HG03575 (cell line): ENCODE data around the gene ATP5F1E.
"Not testable (repeated sequence)": the region's sequence is repeated elsewhere in the genome, so short reads cannot be mapped to it uniquely, and the experiment has no call there.

Source experiments
- ATAC-seq: cut with Tn5 transposase; IDR thresholded peaks from one replicate; pipeline ENCODE4 v1.9.1; 2021; ENCODE audit not compliant: unreplicated experiment, insufficient number of reproducible peaks, low FRiP score; ENCODE audit errors: extremely low read depth

ATP5F1E gene

DNA sequence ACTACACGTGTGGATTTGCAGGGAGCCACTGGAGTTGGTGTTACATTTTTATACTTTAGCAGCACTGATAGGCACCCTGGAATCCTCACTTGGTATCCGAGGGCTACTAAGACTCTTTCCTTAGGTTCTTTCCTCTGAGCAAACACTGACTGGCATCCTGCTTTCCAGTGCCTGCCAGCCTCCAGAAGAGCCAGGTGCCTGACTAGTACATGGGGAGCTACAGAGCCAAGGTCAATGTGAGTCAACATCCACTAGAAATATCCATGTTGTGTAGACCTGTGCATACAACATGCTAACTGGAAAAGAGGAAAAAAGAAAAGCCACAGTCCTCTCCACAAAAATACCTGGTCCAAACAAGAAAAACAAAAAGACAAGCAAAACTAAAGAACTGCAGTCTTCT is 7.0 kb downstream of the ATP5F1E start:
- no peak for ATAC-seq

DNA sequence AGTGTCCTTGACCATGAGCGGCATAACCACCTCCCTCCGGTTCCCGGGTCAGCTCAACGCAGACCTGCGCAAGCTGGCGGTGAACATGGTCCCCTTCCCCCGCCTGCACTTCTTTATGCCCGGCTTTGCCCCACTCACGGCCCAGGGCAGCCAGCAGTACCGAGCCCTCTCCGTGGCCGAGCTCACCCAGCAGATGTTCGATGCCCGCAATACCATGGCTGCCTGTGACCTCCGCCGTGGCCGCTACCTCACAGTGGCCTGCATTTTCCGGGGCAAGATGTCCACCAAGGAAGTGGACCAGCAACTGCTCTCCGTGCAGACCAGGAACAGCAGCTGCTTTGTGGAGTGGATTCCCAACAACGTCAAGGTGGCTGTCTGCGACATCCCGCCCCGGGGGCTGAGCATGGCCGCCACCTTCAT is 8.0 kb downstream of the ATP5F1E start:
- ATAC-seq, result no peak

DNA sequence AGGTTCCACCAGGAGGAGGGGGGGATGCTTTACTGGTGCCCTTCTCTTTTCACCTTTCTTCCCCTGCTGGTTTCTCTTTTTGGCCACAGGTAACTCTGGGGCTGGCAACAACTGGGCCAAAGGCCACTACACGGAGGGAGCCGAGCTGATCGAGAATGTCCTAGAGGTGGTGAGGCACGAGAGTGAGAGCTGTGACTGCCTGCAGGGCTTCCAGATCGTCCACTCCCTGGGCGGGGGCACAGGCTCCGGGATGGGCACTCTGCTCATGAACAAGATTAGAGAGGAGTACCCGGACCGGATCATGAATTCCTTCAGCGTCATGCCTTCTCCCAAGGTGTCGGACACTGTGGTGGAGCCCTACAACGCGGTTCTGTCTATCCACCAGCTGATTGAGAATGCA is 8.5 kb downstream of the ATP5F1E start:
- no peak for ATAC-seq

DNA sequence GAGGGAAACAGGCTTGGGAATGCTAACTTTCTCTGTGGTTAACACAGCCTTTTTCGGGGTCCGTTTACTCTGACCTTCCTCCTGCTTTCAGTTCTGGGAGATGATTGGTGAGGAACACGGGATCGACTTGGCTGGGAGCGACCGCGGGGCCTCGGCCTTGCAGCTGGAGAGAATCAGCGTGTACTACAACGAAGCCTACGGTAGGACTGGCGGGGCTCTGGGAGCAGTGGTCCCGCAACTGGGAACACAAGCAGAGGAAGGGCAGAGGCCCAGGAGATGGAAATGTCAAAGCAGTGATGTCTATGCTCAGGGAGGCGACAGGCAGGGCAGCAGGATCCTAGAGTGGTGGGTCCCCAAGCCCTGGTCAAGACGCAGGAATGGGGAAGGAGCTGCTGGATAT is 9.4 kb downstream of the ATP5F1E start:
- no peak for ATAC-seq

DNA sequence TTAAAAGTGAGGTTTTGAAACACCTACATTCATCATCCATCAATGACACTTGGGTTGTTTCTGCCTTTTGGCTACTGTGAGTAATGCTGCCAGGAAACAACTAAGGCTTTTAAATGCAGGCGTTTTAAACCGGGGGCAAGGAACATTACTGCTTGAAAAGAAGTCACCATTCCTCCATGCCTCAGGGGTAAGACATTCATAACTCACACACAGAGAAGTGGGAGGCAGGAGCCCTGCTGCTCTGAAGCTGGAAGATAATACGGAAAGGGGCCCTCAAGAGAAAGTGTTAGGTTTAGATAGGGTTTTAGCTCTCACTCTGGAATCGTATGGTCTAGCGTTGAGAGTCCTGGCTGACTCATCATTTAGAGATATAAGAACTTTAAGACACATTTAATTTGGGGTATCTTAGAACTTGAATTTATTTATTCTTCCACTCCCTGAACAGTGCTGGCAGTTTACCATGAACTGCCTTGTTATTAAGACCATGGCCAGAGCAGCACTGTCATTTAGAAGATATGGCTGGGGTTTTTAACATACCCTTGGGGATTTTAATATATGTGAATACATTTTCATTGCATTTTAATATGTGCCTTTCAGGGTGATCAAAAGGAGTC is 11.1 kb downstream of the ATP5F1E start:
- ATAC-seq, result no peak

DNA sequence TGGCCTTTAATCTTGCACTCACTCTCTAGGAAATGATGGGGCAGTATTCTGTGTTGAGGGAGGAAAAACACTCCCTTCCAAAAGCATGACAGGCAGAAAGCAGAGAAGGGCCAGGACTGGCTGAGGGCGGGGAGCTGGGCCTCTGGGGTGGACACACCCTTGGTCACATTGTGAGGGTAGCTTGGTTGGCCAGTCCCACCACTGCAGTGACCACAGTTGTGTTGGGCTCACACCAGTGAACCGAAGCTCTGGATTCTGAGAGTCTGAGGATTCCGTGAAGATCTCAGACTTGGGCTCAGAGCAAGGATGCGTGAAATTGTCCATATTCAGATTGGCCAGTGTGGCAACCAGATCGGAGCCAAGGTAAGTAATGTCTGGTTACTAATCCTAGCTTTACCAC is 12.9 kb downstream of the ATP5F1E start, which contains the start of gene TUBB1:
TUBB1 (plus strand) TSS at position 213 of the 400 bp plus-strand sequence; CDS start at position 307, 94 bp downstream.
- no peak for ATAC-seq

DNA sequence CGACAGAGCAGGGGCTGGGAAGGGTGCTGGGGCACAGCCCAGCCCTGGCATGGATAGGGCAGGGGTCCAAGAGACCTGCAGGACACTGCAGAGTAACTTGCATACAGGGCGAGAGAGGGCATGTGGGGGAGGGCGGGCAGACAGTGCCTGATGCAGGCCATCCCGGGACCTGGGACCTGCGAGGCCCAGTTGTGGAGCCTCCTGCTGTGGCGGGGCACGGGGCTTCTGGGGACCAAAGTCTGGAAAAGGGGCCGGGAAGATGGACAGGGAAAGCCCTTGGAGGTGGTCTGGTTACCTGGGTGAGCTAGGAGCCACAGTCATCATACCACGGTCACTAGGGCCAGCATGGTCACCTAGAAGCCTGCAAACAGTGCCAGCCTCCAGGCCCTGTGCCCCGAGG is 13.3 kb downstream of the ATP5F1E start:
- no peak for ATAC-seq

DNA sequence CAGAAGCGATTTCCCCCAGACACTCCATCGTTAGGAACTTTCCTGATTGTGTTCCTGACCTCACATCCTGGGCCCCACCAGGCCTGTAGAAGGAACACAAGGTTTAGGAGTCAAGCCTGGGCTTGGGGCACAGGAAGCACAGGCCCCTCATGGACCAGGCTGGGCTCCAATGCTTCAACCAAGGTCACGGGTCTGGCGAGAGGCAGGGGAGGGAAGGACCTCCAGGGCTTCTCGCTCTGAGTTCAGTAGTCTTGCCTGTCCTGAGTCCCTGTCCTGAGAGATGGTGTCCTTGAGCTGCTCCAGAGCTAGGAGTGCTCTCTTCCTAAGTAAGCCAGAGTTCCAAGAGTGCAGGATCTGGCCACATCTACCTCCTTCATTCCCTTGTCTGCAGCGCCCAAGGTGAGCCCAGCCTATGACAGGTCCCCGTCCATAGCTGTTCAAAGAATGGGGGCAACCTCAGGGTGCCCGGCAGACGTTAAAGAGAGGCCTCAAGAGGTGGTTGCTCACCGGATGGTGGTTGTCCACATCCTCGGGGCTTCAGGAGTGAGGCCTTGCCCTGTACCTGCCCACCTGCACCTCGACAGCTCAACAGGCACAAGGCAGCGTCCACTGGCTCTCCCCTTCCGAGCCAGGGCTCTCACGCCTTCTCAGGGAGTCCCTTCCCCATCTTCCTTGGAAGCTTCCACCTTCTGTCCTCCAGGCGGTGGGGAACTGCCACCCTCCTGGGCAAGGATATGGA is 14.5 kb downstream of the ATP5F1E start:
- ATAC-seq, result no peak

DNA sequence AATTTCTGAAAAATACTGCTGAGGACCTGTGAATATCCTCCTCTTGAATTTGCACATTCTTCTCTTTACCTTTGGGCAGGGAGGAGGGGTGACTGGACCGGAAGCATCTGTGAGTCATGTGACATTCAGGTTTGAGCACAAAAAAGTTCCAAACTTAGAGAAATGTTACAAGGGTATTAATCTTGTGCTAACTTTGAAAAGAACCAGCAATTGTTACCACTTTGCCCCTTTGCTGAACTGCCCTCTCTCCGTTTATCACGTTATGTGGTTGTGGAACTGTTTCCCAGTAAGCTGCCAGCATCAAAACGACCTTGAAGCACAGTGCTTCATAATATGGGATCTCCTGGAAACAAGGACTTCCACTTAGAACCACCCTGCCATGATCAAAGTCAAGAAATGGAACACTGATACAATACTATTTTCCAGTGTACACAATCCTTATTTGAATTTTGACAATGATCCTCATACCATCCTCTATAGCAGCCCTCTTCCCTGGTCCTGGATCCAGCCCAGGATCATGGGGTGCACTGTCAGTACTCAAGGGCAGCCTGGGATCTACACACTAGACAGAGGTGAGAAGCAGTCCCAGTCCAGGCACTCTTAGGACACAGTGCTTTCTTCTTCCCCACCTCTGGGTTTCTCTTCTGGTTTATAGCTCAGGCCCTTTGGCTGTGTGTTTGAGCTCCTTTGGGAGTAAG is 15.2 kb downstream of the ATP5F1E start:
- no peak for ATAC-seq

DNA sequence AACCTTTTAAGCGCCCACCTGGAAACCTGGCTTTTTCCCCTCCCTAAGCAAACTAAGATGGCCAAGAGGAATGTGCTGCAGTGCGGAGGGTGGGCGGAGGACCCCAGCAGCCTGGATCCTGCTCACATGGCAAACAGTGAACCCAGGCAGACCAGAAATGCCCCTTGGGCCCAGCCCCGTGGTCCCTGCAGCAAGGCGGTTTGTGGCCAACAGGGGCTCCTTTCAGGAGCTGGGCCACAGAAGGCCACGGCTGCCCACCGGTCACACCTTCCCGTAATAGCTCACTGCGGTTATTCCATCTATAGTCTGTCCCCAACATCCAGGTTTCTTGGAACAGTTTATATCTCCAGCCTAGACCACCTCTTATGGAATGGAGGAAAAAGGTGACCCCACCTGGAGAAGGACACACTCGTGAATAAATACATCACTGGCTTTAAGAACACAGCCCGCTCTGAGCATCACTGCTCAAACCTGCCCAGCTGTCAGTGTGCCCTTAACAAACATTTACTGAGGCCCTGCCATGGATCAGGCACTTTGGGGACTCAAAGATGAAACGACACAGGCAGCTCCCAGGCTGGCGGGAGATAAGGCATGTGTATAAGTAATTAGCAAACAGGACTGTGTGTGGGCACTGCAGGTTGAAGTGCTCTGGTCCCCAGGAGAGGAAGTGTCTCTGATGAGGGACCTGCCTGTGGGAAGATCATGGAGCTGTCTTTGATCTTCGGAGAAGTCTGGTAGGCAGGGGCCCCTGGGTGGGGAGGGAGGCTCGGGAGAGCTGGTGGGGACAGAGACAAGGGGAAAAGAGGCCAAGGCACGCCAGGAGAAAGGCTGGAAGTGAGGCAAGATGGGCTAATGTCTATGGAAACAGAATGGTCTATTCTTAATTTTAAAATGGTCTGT is 16.1 kb downstream of the ATP5F1E start:
- no peak for ATAC-seq

DNA sequence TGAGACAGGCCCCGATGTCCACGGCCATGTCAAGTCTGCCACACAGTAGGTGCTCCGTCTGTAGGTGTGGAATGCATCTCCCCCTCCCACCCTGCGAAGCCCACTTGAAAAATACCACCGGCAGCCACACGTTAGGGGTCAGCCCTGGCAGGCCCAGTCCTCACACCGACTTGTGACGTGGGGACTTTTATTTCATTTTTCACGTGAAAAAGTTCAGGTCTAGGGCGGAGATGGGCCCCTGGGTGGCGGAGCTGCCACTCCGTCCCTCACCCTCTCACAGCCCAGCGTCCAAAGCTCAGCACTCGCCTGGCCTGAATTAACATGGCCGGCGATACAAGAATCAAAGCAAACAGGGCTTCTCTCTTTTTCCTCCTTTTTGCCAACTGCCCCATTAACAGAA is 16.7 kb downstream of the ATP5F1E start:
- no peak for ATAC-seq

DNA sequence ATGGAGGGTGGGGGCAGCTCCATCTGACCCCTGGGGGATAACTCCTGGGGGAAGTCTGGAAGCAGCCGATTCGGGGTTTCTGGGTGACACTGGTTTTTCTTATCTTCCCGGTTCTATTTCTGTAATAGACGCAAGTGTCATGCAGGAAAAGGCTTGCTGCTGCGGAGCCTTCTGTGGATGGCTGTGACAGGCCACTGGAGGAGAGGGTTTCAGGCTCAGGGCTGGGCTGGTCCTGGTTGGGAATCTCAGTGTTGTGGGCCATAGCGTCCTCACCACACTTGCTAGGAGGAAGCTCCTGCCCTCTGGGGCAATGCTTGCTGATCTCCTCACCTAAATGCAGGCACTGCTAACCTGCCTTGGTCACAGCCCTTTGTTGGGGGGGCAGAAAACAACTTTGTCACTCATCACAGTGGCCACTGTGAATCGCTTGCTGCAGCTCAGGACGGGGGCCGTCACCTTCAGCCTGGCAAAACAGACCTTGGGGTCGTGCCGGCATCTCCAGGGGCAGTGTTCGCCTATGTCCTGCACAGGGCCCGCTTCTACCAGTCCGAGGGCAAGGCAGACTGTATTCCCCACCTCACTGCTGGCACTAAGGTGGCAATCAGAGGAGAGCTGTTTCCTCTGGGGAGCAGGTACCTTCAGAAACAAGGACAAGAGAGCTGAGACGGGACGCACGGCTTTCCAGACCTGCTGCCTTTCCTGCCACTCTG is 17.3 kb downstream of the ATP5F1E start:
- no peak for ATAC-seq

DNA sequence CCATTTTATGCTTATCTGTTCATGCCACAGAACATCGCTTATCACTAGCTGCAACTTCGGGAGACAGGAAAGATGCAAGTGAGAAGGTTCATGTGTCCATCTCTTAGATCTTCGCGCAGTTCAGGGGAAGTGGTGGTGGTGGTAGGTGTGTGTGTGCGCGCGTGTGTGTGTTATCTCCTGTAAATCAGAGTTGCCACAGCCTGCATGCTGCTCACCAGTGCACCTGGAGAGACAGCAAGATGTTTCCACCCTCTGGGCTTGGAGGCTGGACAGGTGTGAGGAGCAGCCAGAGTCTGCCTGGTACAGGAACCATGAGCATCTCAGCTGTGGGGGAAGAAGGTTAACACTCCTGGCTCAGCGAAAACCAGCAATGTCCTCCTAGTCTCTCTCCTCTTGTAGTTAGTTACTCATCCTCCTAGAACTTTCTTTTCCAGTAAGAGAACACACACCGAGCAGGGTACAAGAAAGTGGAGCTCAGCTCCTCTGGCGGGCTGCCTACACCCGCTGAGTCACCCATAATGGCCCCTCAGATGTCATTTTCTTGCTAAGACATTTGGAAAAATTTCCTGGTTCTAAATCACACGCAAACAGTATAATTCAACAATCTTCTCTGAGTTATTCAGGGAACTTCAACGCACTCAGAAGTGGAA is 18.1 kb downstream of the ATP5F1E start:
- no peak for ATAC-seq

DNA sequence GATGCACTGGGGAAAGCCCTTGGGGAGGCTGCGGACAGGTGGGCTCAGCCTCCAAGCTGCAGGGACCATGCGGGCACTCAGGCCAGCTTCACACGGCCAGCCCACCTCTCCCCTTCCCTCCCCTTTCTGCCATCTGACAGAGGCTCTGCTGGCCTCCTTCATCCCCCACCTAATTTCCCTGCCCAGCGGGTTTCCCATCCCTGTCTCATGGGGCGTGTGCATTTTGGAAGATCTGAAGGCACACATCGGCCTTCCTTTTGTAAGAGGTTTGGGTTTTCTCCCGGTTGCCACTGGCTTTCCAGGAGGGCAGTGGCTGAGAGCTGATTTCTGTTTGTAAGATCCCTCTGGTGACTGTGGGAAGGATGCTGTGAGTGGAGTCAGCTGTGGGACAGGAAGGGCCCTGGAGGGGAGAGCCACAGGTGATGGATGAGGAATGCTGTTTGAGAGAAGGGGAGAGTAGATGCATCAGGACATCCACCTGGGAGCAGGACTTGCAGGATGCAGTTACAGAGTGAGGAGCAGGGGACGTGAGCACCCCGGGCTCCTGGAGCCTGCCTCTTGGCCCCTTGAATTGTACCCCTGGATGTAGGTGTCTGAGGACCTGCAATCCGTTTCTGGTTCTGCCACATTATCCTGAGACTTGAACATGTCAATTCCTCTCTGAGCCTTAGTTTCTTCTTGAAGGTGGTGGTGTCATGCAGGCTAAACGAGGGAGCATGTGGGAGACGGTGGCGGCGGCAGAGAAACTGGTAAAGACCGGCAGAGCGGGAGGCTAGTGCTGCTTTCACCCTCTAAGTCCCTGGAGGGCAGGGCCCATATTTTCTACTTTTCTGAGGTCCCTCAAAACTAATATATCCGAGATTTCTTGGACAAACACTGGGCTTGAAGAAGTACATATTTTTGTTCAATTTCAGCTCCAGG is 18.8 kb downstream of the ATP5F1E start:
- ATAC-seq, result no peak

DNA sequence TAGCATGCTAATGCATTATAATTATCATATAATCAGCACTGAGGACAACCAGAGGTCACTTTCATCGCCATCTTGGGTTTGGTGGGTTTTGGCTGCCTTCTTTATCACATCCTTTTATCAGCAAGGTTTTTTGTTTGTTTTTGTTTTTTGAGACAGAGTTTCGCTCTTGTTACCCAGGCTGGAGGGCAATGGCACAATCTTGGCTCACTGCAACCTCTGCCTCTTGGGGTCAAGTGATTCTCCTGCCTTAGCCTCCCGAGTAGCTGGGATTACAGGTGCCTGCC is 20.3 kb downstream of the ATP5F1E start:
- ATAC-seq, result not testable (repeated sequence)

DNA sequence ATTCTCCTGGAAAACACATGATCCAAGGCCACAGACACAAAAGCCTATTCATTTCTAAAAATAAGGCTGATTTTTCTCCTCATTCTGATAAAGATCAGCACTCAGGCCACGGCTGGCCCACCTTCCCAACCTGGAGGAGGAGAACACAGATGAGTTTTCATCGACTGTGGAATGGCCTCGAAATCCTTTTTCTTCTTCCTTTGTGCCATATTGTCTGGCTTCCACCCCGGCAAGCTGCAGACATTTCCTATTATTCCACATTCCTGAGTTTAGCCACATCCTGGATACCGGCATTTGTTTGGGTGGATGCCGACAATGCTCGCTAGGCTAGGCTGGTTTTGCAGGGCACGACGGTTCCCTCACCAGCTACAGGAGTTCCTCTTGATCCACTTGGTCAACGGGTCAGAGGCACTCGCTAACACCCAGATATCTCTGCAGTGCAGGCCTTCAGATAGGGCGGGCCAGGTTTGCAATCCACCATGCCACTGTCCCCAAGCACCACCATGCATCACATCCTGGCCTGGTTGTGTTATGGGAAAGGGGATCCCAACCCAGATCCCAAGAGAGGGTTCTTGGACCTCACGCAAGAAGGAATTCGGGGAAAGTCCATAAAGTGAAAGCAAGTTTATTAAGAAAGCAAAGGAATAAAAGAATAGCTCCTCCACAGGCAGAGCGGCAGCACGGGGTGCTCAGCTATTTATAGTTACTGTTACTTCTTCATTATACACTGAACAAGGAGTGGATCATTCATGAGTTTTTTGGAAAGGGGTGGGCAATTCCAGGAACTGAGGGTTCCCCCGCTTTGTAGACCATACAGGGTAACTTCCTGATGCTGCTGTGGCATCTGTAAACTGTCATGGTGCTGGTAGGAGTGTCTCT is 20.9 kb downstream of the ATP5F1E start:
- ATAC-seq, result no peak
